Lower lobe of right lung (tissue), 2 donors: ENCODE results near the gene TNFRSF9. TPM values are rescaled to one million over a fixed set of nuclear protein-coding genes. Genes with fewer than 3 reads are reported as not detected.
"Not testable (repeated sequence)": the region's sequence is repeated elsewhere in the genome, so short reads cannot be mapped to it uniquely, and the experiment has no call there.

ENCODE experiments used
- ATAC-seq, 2 donors: fragments of 200-7000 bp; cut with Tn5 transposase; one replicate each; pipeline ENCODE4 v1.9.1; 2020 to 2022; ENCODE audit warnings: mild to moderate bottlenecking in 2 of 2, moderate library complexity in 2 of 2
- DNase-seq: peaks from one replicate; pipeline ENCODE4 v3.0.0-alpha.2; 2020
- H3K27ac ChIP-seq: fragments of 200-600 bp; one replicate; pipeline ENCODE4 v1.8.0; 2022
- H3K27me3 ChIP-seq: fragments of 200-600 bp; one replicate; pipeline ENCODE4 v1.8.0; 2022; ENCODE audit warnings: low read depth
- H3K36me3 ChIP-seq: fragments of 200-600 bp; one replicate; pipeline ENCODE4 v1.8.0; 2022; ENCODE audit warnings: mild to moderate bottlenecking
- H3K4me1 ChIP-seq: fragments of 200-600 bp; one replicate; pipeline ENCODE4 v1.8.0; 2022
- H3K4me3 ChIP-seq: fragments of 200-600 bp; one replicate; pipeline ENCODE4 v1.8.0; 2022; ENCODE audit warnings: mild to moderate bottlenecking
- H3K9me3 ChIP-seq: fragments of 200-600 bp; one replicate; pipeline ENCODE4 v1.8.0; 2022
- CTCF ChIP-seq: fragments of 200-600 bp; IDR thresholded peaks from one replicate; pipeline ENCODE4 v1.8.0; 2022; ENCODE audit warnings: antibody characterized with exemption, mild to moderate bottlenecking
- intact Hi-C: fragments of 100-400 bp; cut with DNase I; formaldehyde crosslinking; loops from one replicate; pipeline ENCODE4 v1.11.0; 2022
- total RNA-seq: library from RNA; stranded (reverse); fragmentation: NEBNext Ultra II Directional; extraction: Animal tissue kit (Norgen Biotek cat#: 25700); gene quantifications from one replicate; pipeline ENCODE4 v1.2.1, GENCODE V29; 2021
- donor health status: DM: no; HTN: yes; CAD: no; lungs with severe emphysema.

TNFRSF9 gene
- total RNA-seq, 1 donor from 2014 or later, result 0.47 TPM

- intact Hi-C loops, result no loop called here
- Histone ChIP-seq H3K4me3 (no peak overlapping the region), H3K27me3 (no peaks in the 10 kb centered on the region), H3K27ac (no peak overlapping the region), H3K9me3 (no peaks in the 10 kb centered on the region), H3K36me3 (peaks cover 83% of the 10 kb centered on the region), H3K4me1 (peaks cover 3% of the 10 kb centered on the region)
- ATAC-seq (no peak), DNase-seq (no peak)
- no peak for TF ChIP-seq CTCF
Measured at GRCh38 chr1:7972285-7972684, 31.6 kb upstream of the TNFRSF9 start.

GRCh38 chr1:7971024-7971423 is 30.4 kb upstream of the TNFRSF9 start:
- Histone ChIP-seq H3K36me3 (peaks cover 83% of the 10 kb centered on the region), H3K4me1 (peaks cover 8% of the 10 kb centered on the region), H3K27me3 (no peaks in the 10 kb centered on the region), H3K9me3 (no peaks in the 10 kb centered on the region), H3K4me3 (no peak overlapping the region), H3K27ac (no peak overlapping the region)
- no peak for TF ChIP-seq CTCF
- intact Hi-C loops, result no loop called here
- ATAC-seq (no peak), DNase-seq (no peak)

GRCh38 chr1:7970246-7970645 is 29.6 kb upstream of the TNFRSF9 start:
- H3K4me3 ChIP-seq, result no peak overlapping the region
- peaks cover 86% of the 10 kb centered on the region for H3K36me3 ChIP-seq

GRCh38 chr1:7967651-7968050 is 27.0 kb upstream of the TNFRSF9 start:
- Histone ChIP-seq H3K36me3 (peaks cover 99% of the 10 kb centered on the region), H3K9me3 (no peaks in the 10 kb centered on the region), H3K4me1 (peaks cover 22% of the 10 kb centered on the region), H3K27me3 (no peaks in the 10 kb centered on the region), H3K27ac (no peak overlapping the region), H3K4me3 (no peak overlapping the region)
- DNase-seq, result no peak
- TF ChIP-seq CTCF, result no peak
- intact Hi-C loops, result no loop called here
- ATAC-seq, result no peak

More at GRCh38 chr1:7970246-7970645, 29.6 kb upstream of the TNFRSF9 start:
- TF ChIP-seq CTCF, result no peak
- no peak for ATAC-seq
- Histone ChIP-seq H3K9me3 (no peaks in the 10 kb centered on the region), H3K27ac (no peak overlapping the region), H3K27me3 (no peaks in the 10 kb centered on the region), H3K4me1 (peaks cover 8% of the 10 kb centered on the region)
- no peak for DNase-seq
- intact Hi-C loops, result no loop called here

- H3K9me3 ChIP-seq, result no peaks in the 10 kb centered on the region
- H3K27me3 ChIP-seq, result no peaks in the 10 kb centered on the region
- no peak overlapping the region for H3K4me3 ChIP-seq
- intact Hi-C loops, result no loop called here
- H3K4me1 ChIP-seq, result peaks cover 27% of the 10 kb centered on the region
- TF ChIP-seq CTCF, result no peak
- no peak for ATAC-seq
- H3K27ac ChIP-seq, result no peak overlapping the region
- DNase-seq, result no peak
- H3K36me3 ChIP-seq, result peaks cover 94% of the 10 kb centered on the region
Measured at GRCh38 chr1:7967196-7967595, 26.6 kb upstream of the TNFRSF9 start.

- no peak for TF ChIP-seq CTCF
- Histone ChIP-seq H3K4me3 (no peak overlapping the region), H3K27ac (no peak overlapping the region), H3K9me3 (no peaks in the 10 kb centered on the region), H3K27me3 (no peaks in the 10 kb centered on the region), H3K4me1 (peaks cover 36% of the 10 kb centered on the region), H3K36me3 (peaks cover 67% of the 10 kb centered on the region)
- DNase-seq (no peak), ATAC-seq (no peak)
- intact Hi-C loops, result no loop called here
Measured at GRCh38 chr1:7964476-7964875, 23.8 kb upstream of the TNFRSF9 start.

GRCh38 chr1:7963841-7964240 is 23.2 kb upstream of the TNFRSF9 start:
- H3K27me3 ChIP-seq, H3K27ac ChIP-seq, DNase-seq, H3K4me3 ChIP-seq, ATAC-seq, intact Hi-C loops, H3K9me3 ChIP-seq: not testable (repeated sequence)
- peaks cover 36% of the 10 kb centered on the region for H3K4me1 ChIP-seq
- peaks cover 61% of the 10 kb centered on the region for H3K36me3 ChIP-seq

- ATAC-seq, H3K9me3 ChIP-seq, intact Hi-C loops, DNase-seq, H3K27ac ChIP-seq, H3K4me3 ChIP-seq, H3K27me3 ChIP-seq: not testable (repeated sequence)
- H3K4me1 ChIP-seq, result peaks cover 36% of the 10 kb centered on the region
- H3K36me3 ChIP-seq, result peaks cover 56% of the 10 kb centered on the region
Measured at GRCh38 chr1:7963378-7963730, 22.7 kb upstream of the TNFRSF9 start.
